SK-N-SH treated with all-trans-retinoic acid at 6 μM for 48 hours (cell line): ENCODE results near the gene DNAJC1.

Experiments used
- ARNTL ChIP-seq: fragments of 450-650 bp; formaldehyde crosslinking; IDR thresholded peaks from 2 replicates; pipeline ENCODE4 v1.5.0; 2020; ENCODE audit warnings: low read depth, mild to moderate bottlenecking, moderate library complexity, borderline replicate concordance
- BACH2 ChIP-seq: fragments of 250-450 bp; sonication (Bioruptor Pico); IDR thresholded peaks from 2 replicates; pipeline ENCODE4 v1.9.0; 2021; ENCODE audit warnings: mild to moderate bottlenecking, borderline replicate concordance
- CSDC2 ChIP-seq: fragments of 250-450 bp; sonication (Bioruptor Pico); IDR thresholded peaks from 2 replicates; pipeline ENCODE4 v1.5.0; 2020; ENCODE audit warnings: mild to moderate bottlenecking, moderate library complexity
- ISL1 ChIP-seq: fragments of 250-450 bp; sonication (Bioruptor Pico); IDR thresholded peaks from 2 replicates; pipeline ENCODE4 v2.1.2; 2022; ENCODE audit warnings: mild to moderate bottlenecking, moderate library complexity
- OSR1 ChIP-seq: fragments of 250-450 bp; sonication (Bioruptor Pico); IDR thresholded peaks from 2 replicates; pipeline ENCODE4 v1.8.0; 2022; ENCODE audit warnings: moderate library complexity, mild to moderate bottlenecking, inconsistent platforms
- POU6F1 ChIP-seq: fragments of 250-450 bp; sonication (Bioruptor Pico); IDR thresholded peaks from 2 replicates; pipeline ENCODE4 v1.8.0; 2021; ENCODE audit warnings: low read depth, mild to moderate bottlenecking, moderate library complexity, borderline replicate concordance
- SNAI2 ChIP-seq: fragments of 250-450 bp; sonication (Bioruptor Pico); IDR thresholded peaks from 2 replicates; pipeline ENCODE4 v1.5.0; 2020; ENCODE audit warnings: mild to moderate bottlenecking, moderate library complexity
- TCF4 ChIP-seq: fragments of 250-450 bp; sonication (Bioruptor Pico); IDR thresholded peaks from 2 replicates; pipeline ENCODE4 v1.8.0; 2021; ENCODE audit warnings: mild to moderate bottlenecking, moderate library complexity, borderline replicate concordance
- TF ChIP-seq, protein P1 (sequence below): fragments of 250-450 bp; sonication (Bioruptor Pico); IDR thresholded peaks from 2 replicates; pipeline ENCODE4 v1.8.0; 2020; ENCODE audit warnings: mild to moderate bottlenecking, moderate library complexity, borderline replicate concordance

GRCh38 chr10:22049635-22050034 is 46.1 kb upstream of the DNAJC1 start:
- TF ChIP-seq POU6F1 (no peak), SNAI2 (CRISPR knock-in tag) (no peak), TCF4 (CRISPR knock-in tag) (no peak), OSR1 (CRISPR knock-in tag) (no peak), CSDC2 (CRISPR knock-in tag) (no peak), ISL1 (no peak), ARNTL (CRISPR knock-in tag) (no peak), BACH2 (CRISPR knock-in tag) (no peak)
- TF ChIP-seq, protein P1, sequence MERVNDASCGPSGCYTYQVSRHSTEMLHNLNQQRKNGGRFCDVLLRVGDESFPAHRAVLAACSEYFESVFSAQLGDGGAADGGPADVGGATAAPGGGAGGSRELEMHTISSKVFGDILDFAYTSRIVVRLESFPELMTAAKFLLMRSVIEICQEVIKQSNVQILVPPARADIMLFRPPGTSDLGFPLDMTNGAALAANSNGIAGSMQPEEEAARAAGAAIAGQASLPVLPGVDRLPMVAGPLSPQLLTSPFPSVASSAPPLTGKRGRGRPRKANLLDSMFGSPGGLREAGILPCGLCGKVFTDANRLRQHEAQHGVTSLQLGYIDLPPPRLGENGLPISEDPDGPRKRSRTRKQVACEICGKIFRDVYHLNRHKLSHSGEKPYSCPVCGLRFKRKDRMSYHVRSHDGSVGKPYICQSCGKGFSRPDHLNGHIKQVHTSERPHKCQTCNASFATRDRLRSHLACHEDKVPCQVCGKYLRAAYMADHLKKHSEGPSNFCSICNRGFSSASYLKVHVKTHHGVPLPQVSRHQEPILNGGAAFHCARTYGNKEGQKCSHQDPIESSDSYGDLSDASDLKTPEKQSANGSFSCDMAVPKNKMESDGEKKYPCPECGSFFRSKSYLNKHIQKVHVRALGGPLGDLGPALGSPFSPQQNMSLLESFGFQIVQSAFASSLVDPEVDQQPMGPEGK (CRISPR knock-in tag), result no peak
